NCI-H2196 (cell line): Measurements from ENCODE around the gene GDNF.

Experiments used
- DNase-seq: peaks from one replicate; lab custom pipeline; 2025; ENCODE audit not compliant: unreplicated experiment; lab: John Stamatoyannopoulos, UW

Gene GDNF

DNA sequence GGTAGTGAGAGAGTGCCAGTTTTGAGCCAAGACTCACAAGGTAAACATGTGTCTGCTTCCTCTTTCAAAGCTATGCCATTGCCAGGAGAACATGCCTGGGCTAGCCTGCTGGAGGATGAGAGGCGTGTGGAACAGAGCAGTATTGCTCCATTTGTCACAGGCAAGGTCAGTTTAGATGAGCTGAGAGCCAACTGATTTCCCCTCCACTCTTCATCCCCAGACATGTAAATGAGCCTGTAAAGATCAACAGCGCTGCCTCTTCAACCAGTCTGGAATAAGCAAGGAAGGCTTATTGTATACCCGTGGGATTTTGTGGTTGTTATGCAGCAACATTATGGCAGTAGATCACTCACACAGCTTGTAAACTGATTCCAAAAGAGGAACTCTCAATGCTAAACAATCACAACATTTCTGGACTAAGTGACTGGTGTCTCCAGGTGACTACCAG lies 8.2 kb upstream of the GDNF start:
- DNase-seq = peak; percentile 98

DNA sequence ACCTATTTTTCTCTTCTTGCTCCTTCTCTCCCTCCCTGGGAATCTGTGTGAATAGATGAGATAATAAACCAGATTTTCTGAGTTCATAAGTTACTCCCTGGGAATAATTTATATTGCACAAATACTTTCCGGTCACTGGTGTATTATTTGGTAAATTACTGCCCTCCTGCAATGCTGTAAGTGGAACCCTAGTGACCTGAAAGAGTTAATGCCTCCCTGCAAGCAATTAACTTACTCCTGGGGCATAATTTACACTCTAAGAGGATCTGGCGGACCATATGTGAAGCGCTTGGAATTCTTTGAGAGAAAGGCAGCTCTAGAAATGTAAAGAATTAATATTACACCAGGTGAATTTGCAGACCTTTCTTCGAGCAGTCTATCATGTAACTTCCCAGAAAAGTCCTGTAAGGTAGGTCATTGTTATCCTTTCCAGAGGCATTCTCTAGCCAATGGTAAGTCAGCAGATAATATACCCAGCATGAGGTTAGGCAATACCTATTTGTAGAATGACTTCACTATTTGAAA lies 7.0 kb upstream of the GDNF start:
- DNase-seq = no peak

- no peak for DNase-seq
Measured at GRCh38 chr5:37844009-37844408, 4.2 kb upstream of the GDNF start.

GRCh38 chr5:37842048-37842447 lies 2.2 kb upstream of the GDNF start:
- DNase-seq = no peak

- DNase-seq = no peak
Measured at GRCh38 chr5:37841203-37841602, 1.4 kb upstream of the GDNF start.

GRCh38 chr5:37840053-37841034 lies 503 bp upstream of the GDNF start:
- DNase-seq = peak; percentile 85

- DNase-seq = peak; percentile 23
Measured at GRCh38 chr5:37838933-37839341, 904 bp downstream of the GDNF start.

- peak; percentile 67 for DNase-seq
Measured at GRCh38 chr5:37838152-37838932, 1.5 kb downstream of the GDNF start.

DNA sequence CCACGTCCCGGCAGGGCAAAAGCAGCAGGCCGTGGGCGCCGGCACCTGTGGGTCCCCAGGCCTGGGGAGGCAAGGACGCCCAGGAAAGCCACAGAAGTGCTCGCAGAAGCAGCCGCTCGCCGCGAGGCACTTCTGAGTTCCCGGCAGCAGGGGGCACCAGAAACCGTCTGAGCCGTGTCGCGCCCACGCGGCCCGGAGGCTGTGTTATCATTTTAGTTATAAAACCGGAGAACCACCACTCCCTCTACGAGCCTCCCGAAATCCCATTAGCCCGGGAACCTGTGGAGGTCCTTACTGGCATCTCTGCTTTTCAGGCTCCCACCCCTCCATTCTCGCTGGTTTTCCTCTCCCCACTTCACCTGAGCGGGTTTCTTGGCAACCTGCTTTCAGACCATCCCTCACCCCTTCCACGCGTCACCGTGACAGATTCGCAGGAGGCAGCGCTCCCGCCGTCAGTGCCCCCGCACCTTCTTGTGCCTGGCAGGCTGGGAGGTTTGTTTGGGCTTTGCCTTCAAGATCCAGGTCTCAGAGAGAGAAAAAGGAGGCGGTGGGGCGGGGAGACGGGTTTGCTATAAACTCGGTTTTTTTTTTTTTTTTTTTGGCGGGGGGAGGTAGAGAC lies 2.3 kb downstream of the GDNF start:
- DNase-seq = peak; percentile 83

DNA sequence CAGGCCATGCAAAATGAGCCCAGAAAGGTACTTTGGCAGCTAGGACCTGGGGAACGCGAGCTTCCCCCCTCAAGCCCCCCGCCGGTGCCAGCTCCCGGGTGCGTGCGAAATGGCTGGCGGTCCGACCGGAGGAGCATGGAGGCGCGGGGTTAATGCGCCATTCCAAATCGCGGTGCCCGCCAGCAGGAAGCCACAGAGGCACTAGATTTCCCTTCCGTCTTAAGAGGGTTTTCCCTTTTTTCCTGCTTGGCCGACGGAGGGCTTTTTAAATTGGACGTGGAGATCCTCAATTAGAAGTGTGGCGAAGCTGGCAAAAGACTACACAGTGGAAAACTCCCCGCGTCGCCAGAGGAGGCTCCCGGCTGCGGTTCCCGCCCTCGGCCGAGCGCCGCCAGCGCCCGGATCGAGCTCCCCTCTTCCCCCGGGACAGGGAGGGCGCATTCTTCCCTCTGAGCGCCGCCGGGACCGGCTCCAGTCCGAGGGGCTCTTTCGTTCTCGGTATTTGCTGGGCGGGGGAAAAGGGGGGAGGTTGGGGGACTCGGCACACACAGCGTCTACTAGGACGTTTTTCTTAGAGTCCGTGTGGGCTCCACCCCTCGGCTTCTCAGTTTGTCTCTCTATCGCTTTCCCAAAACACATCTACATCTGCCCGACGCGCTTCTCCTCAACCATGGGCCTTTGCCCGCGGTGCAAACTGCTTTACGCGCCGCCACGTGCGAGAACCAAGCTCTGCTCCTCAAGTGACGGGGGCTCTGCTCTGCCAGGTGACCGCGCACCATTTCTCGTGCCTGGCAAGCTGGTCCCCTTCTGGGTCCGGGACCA lies 3.0 kb downstream of the GDNF start:
- DNase-seq = no peak

- DNase-seq = no peak
Measured at GRCh38 chr5:37836235-37836591, 3.6 kb downstream of the GDNF start.

GRCh38 chr5:37835380-37835973 lies 4.4 kb downstream of the GDNF start:
- DNase-seq = no peak

GRCh38 chr5:37834542-37835379 lies 5.1 kb downstream of the GDNF start:
- DNase-seq = no peak

DNA sequence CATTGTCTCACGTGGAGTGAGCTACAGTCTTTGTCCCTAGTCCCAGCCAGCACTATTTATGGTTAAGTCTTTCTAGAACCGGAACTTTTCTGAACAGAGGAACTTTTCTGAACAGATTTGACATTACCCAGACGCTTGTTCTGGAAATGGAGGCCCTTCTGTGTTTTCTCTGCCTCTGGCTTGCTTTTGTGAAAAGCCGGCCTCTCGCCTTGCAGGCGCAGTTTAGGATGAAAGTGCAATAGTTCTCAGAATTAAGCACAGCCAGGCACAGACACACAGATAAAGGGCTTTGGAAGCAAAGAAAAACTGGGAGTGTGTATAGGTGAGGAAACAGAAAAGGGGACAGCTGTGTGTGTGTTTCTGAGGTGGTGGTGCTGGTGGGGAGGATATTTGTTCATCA lies 5.9 kb downstream of the GDNF start:
- DNase-seq = no peak

GRCh38 chr5:37831821-37832534 lies 7.9 kb downstream of the GDNF start:
- no peak for DNase-seq

GRCh38 chr5:37830348-37830747 lies 9.5 kb downstream of the GDNF start:
- DNase-seq = no peak

DNA sequence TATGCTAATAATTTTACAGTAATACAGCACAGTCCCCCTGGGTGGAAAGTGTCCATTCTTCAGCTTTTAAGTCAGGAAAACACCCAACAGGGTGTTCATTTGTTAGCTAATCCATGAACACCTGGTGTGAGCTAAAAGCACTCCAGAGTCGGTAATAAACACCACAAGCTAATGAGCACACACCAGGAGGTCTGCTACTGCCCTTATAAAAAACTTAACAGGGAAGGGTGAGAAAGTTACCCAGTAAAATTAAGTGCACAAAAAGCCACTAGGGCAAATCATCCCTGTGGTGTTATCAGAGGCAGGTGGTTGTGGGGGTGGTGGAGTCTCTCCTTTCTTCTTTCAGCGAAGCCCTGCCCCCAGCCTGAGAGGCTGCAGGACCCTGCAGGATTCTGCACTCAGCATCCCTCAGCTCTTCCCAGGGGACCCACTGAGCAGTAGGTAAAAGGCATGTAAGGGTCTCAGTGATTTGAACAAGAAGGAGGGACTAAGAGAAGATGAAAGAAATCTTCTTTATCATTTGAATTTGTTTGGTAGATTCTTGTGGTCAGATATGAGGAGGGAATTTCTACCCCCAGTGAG lies 14.4 kb downstream of the GDNF start:
- DNase-seq = peak; percentile 18
